Heart left ventricle (tissue), 13 donors: ENCODE results near the gene CDH24.

Source experiments
- CTCF ChIP-seq, 12 donors: fragments of 200-600 bp; sonication (generic) in 4 of 12; IDR thresholded peaks; one replicate each; pipeline versions ENCODE4 v1.5.0 to v1.8.0; 2018 to 2022; ENCODE audit warnings: antibody characterized with exemption in 12 of 12, mild to moderate bottlenecking in 5 of 12
- POLR2A ChIP-seq, 2 donors: fragments of 450-650 bp; IDR thresholded peaks; one replicate each; pipeline ENCODE4 v1.6.1; 2017; ENCODE audit warnings: antibody characterized with exemption in 2 of 2, mild to moderate bottlenecking in 2 of 2, moderate library complexity in 2 of 2
- donor health status: ischemic (EF 13 %, LVEDD 7.1; RV severe dilation, severe dysfunction).
- donor health status: DM: no; HTN: yes; CAD: no.
- donor health status: DM: no; HTN: no; CAD: no.
- donor health status: ischemic (EF 25% LVEDD 6.9; RV normal size, moderate dysfunction).
- donor health status: ischemic (EF 25% LVEDD 5.7; RV mildly dilated, moderate dysfunction).
- donor health status: ischemic (EF 35%, LVEDD 5.7; RV mildly dilated, moderate dysfunction).
- donor health status: nonischemic (EF 11% LVEDD 7.7; RV severe dilation, severe dysfunction).
- donor health status: DM: yes; HTN: yes; CAD: no.
- donor health status: PGD.
- donor health status: ischemic (EF 29% LVEDD 5.4; RV normal size, mild dysfunction).
- donor health status: nonischemic (EF 23%, LVEDD 6.1; RV moderate dilation, normal function).

- TF ChIP-seq CTCF (IDR thresholded peaks at IDR 0.05): no peak
- TF ChIP-seq POLR2A (IDR thresholded peaks at IDR 0.05): no peak
These were observed 41.7 kb downstream of the CDH24 start for GRCh38 chr14:23015618-23016017.
